Activated T-cell treated with anti-CD3 and anti-CD28 coated beads, Interleukin-2, amount 50 U/mL, for 72 hours (primary cell): ENCODE results near the gene FAAH. TPM values are rescaled to one million over a fixed set of nuclear protein-coding genes. Genes with fewer than 3 reads are reported as not detected.

Experiments
- total RNA-seq, 2 donors: library from RNA; stranded (reverse); gene quantifications; one replicate each; pipeline ENCODE4 v1.2.3, GENCODE V29; 2022

The FAAH gene
- total RNA-seq, 2 donors from 2014 or later: 5.1 to 8.8 TPM

Other genes with a start within 250 kb of the FAAH start
- under 1 TPM; 0.30 to 0.34 TPM for gene TSPAN1, start 219.2 kb upstream of the FAAH start, total RNA-seq
- gene P3R3URF, start 217.8 kb upstream of the FAAH start, total RNA-seq: not detected
- 10 to 100 TPM; 30.8 to 35.5 TPM for gene POMGNT1, start 195.9 kb upstream of the FAAH start, total RNA-seq
- under 1 TPM in 1 of 2 donors, not detected in 1; 0.21 TPM for gene LURAP1, start 191.0 kb upstream of the FAAH start, total RNA-seq
- gene RAD54L, start 146.6 kb upstream of the FAAH start, total RNA-seq: 10 to 100 TPM; 33.1 to 34.9 TPM
- gene LRRC41, start 90.7 kb upstream of the FAAH start, total RNA-seq: 10 to 100 TPM; 47.7 to 53.4 TPM
- gene UQCRH, start 90.6 kb upstream of the FAAH start, total RNA-seq: 100 to 1,000 TPM; 287 to 303 TPM
- 10 to 100 TPM; 42.4 to 42.9 TPM for gene NSUN4, start 53.5 kb upstream of the FAAH start, total RNA-seq
- under 1 TPM in 1 of 2 donors, not detected in 1; 0.37 TPM for gene DMBX1, start 95.5 kb downstream of the FAAH start, total RNA-seq
- gene KNCN, start 157.3 kb downstream of the FAAH start, total RNA-seq: not detected
- 10 to 100 TPM; 35.5 to 37.5 TPM for gene MKNK1, start 210.0 kb downstream of the FAAH start, total RNA-seq
- gene MOB3C, start 222.5 kb downstream of the FAAH start, total RNA-seq: 10 to 100 TPM; 13.3 to 13.7 TPM